Epidermal melanocyte (primary cell): ENCODE measurements around the gene SLC39A11.
"Not testable (repeated sequence)": the region's sequence is repeated elsewhere in the genome, so short reads cannot be mapped to it uniquely, and the experiment has no call there.

Experiments
- DNase-seq: peaks from one replicate; pipeline ENCODE4 v3.0.0; 2011; ENCODE audit warnings: low spot score; ENCODE audit not compliant: insufficient read length

The SLC39A11 gene, protein sequence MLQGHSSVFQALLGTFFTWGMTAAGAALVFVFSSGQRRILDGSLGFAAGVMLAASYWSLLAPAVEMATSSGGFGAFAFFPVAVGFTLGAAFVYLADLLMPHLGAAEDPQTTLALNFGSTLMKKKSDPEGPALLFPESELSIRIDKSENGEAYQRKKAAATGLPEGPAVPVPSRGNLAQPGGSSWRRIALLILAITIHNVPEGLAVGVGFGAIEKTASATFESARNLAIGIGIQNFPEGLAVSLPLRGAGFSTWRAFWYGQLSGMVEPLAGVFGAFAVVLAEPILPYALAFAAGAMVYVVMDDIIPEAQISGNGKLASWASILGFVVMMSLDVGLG

DNA sequence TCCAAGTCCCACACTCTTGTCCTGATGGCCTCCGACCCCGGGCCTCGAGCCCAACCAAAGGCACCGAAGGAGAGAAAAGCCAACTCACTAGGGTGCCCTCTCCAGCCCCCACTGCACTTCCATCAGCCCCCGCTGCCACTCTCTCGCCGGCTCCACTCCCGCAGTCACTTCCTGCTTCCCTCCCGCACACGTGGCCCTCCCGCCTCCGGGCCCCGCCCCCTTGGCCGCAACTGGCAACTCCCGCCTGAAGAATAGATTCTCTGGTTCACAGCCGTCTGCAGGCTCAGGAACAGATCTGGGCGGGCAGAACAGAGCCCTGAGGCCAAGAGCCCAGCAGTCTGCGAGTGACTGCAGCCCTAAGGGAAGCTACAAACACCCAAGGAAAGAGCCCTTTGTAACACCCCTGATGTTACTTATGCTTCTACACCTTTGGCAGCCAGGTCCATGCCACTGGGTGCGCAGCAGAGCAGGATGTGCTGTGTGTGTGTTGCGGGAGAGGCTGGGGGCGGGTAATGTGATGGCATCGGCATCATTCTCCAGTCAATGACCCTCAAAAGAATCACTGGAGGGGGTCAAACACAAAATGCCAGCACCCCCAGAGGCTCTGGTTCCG is at the start of gene SLC39A11:
SLC39A11 (minus strand) TSS at position 166 of the 613 bp plus-strand sequence. CDS start 3,924 bp downstream, outside the sequence.
- DNase-seq, result peak; percentile 85

DNA sequence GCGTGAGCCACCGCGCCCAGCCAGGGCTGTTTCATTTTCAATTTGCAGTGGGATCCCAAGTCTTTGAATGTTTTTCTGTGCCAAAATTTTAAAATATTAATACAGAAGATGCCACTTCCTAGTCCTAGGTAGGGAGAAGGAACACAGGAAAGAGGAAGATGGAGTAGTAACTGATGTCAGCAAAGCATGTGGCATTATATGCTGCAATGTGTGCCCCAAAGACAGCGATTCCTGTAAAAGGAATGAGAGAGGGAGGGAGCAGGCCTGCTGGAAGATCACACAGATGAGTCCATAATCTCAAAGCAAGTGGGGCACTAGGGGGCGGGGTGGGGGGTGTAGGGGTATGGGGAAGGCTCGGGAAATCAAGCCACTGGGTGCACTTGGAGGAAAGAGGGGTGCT is 48.9 kb upstream of the SLC39A11 start:
- no peak for DNase-seq

DNA sequence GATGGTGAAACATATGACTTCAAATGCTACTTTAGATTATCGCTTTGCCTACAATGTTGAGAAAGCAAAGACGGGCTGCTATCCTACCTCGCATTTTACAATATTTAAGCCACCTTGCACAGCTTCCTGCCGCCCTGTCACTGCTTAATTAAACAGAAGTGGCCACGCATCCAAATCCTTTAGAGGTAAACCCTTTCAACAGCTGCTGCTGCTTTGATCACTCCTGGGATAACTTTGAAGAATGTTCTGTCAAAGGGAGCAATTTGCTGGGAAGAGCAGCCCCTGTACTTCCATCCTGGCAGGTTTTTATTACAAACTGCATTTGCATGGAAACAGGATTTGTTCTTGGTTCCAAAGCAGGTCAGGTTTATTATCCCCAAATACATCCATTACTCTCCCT is 48.1 kb upstream of the SLC39A11 start:
- no peak for DNase-seq

DNA sequence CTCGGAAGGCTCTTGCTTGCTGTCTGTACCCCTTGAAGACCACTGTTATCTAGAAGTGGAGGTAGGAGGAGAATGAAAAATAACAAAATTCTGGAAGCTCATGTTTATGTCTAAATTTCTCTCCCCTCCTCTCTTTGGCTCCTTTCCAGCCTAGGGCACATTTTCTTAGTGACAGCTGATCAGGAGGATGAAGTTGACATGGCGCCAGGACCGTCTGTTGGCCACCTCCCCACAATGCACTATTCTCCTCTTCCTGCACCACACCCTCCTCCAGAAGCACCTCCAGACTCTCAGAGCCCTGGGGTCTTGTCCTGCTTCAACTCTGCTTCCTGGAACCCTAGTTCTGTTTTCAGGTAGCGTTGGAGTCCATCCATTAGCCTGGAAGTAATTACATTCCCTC is 46.8 kb upstream of the SLC39A11 start:
- no peak for DNase-seq

DNA sequence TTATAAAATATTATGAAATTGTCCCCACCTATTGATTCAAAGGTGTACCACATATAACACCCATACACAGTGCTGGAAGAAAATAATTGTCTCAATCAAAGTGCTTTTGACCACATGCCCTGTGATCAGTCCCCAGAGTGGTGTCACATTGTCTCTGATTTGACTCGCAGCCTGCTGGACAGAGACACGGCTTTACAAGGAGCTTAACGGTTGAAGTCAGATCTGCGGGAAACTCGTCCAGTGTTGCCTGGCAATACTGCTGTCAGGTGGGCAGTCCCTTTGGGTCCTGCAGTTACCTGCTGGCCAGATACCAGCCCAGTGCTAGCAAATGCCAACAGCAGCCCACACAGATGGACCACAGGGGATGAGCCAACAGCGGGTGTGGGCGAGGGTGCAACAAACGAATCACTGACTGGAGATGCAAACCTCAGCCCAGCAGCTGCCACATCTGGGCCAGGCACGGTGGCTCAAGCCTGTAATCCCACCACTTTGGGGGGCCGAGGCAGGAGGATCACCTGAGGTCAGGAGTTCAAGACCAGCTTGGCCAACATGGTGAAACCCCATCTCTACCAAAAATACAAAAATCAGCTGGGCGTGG is 46.2 kb upstream of the SLC39A11 start:
- no peak for DNase-seq

DNA sequence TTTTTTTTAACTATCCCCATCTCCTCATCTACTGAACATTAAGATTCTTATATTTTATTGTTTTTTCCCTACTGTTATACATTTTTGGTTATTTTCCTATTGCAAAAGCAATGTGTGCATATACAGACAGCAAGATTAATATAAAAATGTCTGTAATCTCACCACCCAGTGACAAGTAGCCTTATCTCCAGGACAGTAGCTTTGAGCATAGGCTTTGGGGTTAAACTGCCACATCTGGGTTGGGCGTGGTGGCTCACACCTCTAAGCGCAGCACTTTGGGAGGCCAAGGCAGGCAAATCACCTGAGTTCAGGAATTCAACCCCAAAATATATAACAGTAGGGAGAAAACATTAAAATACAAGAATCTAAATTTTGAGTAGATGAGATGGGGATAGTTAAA is 44.9 kb upstream of the SLC39A11 start:
- no peak for DNase-seq

DNA sequence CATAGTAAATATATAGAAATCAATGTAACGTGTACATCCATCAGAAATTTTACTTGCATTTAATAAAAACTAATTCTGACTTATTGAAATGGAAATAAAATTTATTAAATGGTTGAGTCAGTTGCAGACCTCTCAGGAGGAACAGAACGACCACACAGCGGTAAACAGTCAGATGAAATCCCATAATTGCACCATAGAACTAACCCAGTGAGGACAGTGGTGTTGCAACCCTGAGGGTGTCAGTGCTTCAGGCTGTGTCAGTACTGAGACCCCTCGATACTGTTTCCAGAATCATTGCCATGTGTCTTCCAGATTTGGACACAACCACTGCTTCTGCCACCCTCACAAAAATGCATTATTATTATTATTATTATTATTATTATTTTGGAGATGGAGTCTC is 43.3 kb upstream of the SLC39A11 start:
- no peak for DNase-seq

DNA sequence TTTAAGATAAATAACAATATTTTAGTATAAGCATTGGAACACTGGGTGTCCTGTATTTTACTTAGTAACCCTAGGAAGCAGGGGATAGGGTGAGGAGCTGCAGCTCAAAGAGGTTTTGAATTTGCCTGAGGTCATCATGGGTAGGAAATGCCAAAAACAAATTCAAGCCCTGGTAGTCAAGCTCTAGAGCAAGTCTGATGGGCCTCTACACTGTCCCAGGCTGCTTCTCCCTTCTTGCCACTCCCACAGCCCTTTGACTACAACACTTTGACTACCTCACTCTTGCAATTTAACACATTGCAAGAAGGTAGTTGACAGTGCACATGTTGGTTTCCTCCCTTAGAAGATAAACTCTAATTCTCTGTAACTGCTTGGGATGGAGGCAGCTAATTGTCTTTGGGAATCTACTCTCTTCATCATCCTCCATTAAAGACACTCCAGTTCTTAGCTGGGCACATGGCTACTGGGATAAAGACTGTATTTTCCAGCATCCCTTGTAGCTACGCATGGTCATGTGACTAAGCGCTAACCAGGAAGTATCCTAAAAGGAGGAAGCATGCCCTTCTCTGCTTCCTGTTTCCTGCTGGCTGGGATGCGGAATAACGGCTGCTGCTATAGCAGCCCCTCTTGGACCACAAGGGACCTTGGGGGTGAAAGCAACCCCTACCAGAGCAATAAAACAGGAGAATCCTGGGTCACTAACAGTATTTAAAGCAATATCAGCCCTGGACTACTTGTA is 41.6 kb upstream of the SLC39A11 start:
- DNase-seq, result no peak

DNA sequence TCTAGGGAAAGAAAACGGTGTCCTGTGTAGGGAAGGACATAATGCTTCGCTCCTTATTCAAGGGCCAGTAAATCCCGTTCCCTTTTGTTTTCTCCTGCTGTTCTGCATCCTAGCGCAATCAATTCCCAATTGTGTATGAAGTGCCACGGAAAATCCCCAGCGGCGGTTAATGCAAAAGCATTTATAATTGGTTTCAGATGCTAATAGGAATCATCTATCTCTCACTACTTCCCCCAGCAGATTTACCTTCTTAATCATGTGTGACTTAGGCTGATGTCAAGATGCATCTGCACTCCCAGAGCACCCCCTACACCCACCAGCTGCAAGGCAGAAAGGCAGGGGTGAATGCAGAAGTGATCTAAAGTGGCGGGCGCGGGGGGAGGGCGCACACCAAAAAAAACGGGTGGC is 39.6 kb upstream of the SLC39A11 start:
- no peak for DNase-seq

DNA sequence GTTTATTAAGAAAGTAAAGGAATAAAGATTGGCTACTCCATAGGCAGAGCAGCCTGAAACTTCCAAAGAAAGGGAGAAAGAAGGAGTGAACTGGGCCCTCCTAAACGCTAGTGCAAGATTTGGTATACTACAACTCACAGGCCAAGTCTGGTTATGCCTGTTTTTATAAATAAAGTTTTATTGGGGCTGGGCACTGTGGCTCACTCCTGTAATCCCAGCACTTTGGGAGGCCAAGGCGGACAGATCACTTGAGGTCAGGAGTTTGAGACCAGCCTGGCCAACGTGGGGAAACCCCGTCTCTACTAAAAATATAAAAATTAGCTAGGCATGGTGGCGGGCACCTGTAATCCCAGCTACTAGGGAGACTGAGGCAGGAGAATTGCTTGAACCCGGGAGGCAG is 39.0 kb upstream of the SLC39A11 start:
- DNase-seq, result not testable (repeated sequence)

DNA sequence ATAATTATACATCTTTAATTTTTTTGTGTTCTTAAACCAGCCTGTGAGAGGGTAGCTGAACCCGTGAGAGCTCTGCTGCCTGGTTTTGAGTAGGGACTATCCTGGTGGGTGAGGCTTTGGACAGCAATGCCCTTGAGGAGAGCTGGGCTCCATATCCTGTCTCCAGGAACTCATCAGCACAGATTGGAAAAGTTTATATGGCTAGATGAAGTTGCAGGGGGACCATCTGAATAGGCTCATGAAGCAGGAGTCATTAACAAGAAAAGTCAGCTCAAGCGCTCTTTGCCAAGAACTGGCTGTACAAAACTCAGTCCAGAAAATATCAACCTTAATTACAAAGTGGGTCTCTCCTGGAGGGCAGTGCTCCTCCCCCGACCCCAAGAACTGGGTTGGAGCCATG is 38.5 kb upstream of the SLC39A11 start:
- no peak for DNase-seq

DNA sequence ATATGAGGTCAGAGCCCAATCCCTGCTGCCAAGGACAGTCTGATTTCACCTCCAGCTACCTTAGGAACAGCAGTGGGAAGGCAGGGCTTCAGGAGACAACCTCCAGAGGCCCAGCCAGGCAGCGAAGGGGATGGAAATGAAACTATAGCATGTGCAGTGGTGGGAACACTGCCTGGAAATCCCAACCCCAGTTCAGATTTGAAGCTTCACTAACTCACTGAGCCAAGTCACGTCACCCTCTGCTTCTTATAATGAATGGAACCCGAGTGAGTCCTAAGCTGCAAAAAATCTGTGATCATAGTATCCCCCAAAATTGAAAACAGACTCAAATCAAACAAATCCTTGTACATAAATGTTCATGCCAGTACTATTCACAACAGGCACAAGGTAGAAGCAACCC is 36.0 kb upstream of the SLC39A11 start:
- DNase-seq, result no peak

DNA sequence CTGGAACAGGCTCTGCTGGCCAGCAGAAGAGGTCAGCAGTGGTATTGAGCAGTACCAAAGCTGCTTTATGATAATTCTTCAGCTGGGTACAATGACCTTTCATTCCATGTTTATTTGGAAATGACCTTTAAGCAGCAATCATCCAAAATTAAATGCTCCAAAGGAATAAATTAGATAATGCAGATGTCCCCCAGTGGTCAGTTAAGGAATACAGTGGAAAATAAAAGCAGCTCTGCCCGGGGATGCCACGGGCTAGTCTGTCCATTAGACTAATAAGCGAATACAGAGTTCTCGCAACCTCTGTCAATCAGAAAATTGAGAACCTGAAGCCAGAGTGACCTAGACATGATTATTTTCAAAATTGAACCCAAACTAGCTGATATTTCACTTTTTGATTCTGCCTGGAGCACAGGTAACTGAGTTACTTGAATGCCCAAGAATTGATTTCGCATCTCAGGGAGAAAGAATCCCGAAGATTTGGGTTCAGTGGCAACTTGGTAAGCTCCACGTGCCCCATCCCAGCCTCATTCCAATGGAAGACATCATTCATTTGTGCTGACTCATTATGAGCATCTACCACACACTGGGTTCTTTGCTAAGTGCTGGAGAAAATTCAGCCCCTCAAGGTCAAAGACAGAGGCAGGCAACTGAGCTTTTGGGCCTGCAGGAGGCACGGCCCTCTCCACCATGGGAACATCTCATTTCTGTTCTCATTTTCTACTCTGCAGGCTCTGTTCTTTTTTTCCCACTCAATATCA is 34.4 kb upstream of the SLC39A11 start:
- DNase-seq, result no peak

DNA sequence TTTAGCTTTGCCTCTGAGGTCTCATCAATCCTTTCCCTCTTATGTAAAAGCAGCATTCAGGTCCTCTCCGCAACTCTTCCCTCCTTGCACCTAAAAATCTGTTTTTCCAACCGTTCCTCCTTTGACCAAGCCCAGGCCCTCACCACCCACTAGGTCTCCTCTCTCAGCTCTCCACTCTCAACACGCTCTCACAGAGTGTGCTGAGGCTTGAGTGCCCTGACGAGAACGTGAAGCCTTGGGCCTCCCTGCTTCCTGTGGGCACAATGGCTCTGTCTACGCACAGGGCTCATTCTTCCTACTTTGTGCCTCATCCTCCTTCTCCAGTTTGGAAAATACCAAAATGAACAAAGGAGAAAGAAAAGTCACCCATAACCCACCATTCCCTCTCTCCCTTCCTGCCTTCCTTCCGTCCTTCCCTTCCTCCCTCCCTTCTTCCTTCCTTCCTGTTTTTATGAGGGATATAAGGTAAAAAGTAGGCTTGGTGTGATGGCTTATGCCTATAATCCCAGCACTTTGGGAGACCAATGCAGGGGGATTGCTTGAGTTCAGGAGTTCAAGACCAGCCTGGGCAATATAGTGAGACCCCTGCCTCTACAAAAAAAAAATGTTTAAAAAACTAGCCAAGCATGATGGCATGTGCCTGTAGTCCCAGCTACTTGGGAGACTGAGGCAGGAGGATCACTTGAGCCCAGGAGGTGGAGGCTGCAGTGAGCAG is 31.3 kb upstream of the SLC39A11 start:
- no peak for DNase-seq

DNA sequence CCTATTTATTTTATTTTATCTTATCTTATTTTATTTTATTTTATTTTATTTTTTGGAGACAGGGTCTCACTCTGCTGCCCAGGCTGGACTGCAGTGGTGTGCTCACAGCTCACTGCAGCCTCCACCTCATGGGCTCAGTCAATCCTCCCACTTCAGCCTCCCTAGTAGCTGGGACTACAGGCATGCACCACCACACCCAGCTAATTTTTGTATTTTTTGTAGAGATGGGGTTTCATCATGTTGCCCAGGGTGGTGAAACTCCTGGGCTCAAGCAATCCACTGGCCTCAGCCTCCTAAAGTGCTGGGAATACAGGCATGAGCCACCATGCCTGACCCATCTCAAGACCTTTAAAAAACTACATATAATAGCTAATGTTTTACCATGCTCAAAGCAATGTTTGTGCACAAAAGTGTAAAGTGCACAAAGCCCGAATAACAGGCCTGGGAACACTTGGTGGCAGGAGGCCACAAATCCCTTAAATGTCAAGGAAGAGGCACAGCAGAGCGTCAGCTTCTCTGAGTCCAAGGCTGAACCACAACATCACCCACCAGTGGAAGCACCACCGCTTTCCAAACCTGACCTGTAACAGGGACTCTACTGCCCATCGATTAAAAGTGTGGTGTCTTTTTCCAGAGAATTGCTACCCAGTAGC is 30.6 kb upstream of the SLC39A11 start:
- DNase-seq, result no peak

DNA sequence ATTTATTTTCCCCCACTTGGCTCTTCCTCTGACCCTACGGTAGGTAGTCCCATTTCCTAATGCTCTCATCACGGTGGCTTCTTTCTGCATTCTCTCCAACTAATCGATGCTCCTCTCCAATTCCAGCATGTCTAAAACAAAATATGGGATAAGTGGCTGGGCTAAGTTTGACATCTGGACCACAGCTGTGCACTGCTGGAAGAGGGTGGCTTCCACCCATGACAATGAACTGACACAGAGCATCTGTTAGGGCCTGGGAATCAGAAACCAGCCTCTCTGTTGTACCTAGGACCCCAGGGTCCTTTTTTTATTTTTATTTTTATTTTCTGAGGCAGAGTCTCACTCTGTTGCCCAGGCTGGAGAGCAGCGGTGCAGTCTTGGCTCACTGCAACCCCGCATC is 29.0 kb upstream of the SLC39A11 start:
- no peak for DNase-seq

DNA sequence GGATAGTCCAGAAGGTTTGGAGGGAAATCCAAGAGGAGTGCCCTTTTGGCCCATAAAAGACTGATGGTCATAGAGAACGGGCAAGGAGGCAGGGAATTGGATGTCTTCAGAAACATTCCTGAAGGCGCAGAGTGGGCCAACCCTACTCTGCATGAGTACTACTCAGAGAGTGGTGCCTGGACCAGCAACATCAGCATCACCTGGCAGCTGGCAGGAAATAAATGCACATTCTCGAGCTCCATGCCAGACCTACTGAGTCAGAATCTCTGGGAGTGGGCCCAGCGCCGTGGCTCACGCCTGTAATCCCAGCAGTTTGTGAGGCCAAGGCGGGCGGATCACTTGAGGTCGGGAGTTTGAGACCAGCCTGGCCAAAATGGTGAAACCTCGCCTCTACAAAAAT is 27.1 kb upstream of the SLC39A11 start:
- DNase-seq, result no peak

DNA sequence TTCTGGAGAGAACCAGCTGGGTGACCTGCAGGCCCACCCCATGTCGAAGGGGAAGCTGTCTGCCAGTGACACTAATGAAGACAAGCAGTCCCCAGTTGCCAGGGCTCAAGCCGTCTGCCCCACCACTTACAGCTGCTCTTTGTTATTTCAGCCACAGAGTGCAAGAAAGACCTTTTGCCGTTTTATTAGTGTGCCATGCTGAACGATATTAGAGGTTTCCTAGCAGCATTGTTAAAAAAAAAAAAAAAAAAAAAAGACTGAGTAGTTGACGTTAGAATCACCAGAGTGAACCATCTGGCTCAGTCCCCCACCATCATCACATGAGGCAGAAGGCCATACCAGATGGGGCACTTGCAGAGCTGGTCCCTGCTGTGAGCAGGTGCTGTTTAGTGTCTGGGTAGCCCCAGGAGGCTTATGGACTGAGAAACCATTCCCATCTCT is 26.5 kb upstream of the SLC39A11 start:
- DNase-seq, result no peak

DNA sequence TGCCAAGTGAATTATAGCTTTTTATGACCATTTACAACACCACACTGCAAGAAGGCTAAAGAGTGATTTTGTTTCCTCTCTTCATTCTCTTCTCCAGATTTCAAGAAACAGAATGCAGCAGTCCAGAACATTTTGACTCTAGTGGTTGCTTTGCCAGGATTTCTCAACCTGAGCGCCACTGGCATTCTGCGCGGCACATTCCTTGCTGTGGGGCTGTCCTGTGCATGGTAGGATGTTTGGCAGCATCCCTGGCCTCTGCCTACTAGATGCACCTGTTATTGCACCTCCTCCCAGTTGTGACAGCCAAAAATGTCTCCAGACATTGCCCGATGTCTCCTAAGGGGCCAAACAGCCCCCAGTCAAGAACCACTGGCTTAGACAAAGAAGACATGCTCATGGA is 25.7 kb upstream of the SLC39A11 start:
- DNase-seq, result no peak

DNA sequence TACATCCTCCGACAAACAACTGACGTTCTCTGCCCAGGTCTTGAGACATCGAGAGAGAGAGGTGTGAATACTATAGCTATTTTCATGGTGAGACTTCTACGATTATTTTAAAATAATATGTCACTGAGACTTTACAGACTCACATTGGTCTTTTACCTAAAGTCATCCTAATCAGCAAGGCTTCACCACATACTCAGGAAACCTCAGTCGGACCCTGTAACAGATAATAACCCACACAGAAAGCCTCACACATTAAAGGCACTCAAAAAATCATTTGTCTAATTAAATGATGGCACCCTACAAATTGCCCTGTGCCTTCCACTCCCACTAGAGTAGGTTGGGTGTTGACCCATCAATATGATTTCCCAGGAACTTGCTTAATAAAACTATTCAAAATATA is 19.8 kb upstream of the SLC39A11 start:
- no peak for DNase-seq
